ENCODE results near the gene WDFY4.
"Not testable (repeated sequence)": the region's sequence is repeated elsewhere in the genome, so short reads cannot be mapped to it uniquely, and the experiment has no call there.

Gene WDFY4, protein sequence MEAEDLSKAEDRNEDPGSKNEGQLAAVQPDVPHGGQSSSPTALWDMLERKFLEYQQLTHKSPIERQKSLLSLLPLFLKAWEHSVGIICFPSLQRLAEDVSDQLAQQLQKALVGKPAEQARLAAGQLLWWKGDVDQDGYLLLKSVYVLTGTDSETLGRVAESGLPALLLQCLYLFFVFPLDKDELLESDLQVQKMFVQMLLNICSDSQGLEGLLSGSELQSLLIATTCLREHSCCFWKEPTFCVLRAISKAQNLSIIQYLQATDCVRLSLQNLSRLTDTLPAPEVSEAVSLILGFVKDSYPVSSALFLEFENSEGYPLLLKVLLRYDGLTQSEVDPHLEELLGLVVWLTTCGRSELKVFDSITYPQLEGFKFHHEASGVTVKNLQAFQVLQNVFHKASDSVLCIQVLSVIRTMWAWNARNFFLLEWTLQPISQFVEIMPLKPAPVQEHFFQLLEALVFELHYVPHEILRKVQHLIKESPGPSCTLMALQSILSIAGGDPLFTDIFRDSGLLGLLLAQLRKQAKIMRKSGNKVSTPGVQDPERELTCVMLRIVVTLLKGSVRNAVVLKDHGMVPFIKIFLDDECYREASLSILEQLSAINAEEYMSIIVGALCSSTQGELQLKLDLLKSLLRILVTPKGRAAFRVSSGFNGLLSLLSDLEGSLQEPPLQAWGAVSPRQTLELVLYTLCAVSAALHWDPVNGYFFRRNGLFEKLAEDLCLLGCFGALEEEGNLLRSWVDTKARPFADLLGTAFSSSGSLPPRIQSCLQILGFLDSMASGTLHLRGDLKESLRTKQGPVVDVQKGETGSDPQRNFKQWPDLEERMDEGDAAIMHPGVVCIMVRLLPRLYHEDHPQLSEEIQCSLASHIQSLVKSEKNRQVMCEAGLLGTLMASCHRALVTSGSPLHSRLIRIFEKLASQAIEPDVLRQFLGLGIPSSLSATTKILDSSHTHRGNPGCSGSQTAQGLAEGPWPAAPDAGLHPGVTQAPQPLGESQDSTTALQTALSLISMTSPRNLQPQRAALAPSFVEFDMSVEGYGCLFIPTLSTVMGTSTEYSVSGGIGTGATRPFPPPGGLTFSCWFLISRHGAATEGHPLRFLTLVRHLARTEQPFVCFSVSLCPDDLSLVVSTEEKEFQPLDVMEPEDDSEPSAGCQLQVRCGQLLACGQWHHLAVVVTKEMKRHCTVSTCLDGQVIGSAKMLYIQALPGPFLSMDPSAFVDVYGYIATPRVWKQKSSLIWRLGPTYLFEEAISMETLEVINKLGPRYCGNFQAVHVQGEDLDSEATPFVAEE (N-terminal part only)

GRCh38 chr10:48684792-48685623, at the start of gene WDFY4:
Gene WDFY4, plus strand, starts transcription at chr10:48684873. Its CDS starts 24,860 bp downstream, at chr10:48709733.
- no peak for DNase-seq

GRCh38 chr10:48634984-48635557, 49.6 kb upstream of the WDFY4 start:
- DNase-seq, result no peak

DNA sequence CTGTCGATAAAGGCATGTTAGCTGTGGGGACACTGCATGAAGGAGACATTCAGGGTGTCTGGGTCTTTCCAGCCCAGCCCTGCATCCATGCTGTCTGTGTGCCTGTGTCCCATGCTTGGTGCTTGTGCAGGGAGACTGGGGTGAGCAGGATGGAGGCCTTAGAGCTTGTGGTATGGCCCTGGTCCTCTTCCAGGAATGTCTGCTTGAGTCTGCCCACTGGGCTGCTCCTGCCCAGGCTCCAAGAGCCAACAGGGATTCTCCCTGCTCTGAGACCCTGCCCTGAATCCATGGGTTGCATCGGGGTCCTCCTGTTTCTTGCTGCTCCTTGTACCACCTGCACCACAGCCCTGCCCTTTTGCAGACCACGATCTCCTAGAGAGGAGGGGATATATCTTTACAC, 48.4 kb upstream of the WDFY4 start:
- DNase-seq, result no peak

DNA sequence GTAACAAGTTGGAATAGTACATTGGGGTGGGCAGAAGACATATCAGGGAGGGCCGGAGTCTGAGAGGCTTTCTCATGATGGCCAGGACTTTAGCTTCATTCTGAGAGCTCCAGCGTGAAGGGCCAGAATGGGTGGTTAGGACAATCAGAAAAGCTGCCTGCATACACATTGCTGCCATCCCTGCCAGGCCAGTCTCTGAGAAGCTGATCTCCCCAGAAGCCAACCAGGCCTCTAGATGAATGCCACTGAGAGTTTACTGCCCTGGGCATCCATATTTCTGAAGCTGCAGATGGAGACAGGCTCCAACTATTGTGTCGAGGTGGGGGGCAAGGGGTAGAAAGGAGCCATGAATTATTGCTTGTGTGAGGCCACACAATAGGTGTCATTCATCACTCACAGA, 47.8 kb upstream of the WDFY4 start:
- no peak for DNase-seq

DNA sequence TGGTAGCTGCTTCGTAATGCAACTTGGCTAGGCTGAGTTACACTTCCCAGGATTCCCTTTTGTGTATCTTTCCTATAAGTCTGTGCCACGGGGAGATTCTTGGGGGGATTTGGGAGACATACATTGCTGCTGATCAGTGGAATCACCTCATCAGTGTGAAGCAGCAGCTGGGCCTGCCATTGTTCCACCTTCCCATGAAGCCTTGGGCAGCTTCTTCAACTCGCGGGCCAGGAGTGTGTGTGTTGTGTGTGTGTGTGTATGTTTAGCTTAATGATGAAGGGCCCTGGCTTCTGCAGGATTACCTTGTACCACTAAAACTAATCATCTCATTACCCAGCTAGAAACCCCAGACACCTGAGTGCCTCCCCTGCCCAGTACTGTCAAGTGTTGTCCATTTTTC, 46.5 kb upstream of the WDFY4 start:
- no peak for DNase-seq

DNA sequence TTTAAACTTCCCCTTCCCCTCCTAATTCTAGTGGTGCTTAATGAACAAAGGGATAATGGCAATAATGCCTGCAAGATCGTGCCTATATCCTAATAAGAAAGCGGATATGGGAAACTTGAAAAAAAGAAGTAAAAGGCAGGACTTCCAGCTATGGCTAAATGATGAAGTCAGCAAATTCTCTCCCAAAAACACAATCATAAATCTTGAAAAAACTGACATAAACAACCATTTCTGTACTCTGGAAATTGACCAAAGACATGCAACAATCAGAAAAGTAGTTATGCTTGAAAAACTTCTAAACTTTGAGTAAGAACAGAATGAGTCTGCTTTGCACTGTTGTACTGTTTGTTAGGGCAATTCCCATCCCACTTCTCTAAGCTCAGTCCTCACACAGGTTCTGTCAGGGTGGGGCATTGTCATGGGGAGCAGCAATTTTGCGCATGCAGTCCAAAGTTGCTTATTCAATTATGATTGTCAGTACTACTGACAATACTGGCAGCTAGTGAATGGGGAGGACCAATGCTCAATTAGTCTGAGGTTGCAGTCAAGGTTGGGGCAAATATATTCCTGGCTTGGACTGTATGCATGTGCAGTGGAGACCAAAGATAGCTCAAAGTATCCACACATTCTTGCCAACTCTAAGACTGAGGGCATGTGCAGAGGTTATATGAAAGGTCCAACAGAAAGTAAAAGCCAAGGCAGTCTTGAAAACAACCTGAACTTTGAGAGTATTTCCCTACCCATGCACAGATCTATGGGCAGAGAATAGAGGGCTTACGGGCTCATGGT, 45.7 kb upstream of the WDFY4 start:
- no peak for DNase-seq

DNA sequence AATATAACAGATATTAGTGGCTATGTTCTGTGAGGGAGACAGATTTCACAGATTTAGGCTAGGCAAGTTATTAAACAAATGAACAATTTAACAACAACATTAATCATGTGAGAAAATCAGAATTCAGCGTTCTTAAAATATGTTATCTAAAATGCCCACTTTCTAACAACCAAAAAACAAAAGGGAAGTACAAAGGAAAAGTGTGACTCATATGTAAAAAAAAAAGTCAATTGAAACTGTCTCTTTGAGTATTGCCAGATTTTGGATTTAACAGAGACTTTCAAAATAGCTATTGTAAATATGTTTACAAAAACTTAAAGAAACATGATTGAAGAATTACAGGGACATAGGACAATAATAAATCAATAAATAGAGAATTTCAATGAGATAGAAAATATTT, 45.0 kb upstream of the WDFY4 start:
- no peak for DNase-seq

DNA sequence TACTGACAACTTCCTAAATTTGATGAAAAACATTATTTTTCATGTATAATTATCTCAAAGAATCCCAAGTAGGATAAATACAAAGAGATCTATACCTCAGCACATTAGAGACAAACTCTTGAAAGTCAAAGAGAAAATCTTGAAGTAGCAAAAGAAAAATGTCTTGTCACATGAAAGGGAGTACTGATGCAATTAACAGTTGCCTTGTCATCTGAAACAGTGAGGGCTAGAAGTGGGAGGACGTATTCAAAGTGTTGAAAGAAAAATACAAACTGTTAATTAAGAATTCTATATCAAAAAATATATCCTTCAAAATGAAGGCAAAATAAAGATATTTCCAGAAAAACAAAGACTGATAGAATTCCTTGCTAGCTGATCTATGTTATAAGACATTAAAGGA, 44.3 kb upstream of the WDFY4 start:
- no peak for DNase-seq

DNA sequence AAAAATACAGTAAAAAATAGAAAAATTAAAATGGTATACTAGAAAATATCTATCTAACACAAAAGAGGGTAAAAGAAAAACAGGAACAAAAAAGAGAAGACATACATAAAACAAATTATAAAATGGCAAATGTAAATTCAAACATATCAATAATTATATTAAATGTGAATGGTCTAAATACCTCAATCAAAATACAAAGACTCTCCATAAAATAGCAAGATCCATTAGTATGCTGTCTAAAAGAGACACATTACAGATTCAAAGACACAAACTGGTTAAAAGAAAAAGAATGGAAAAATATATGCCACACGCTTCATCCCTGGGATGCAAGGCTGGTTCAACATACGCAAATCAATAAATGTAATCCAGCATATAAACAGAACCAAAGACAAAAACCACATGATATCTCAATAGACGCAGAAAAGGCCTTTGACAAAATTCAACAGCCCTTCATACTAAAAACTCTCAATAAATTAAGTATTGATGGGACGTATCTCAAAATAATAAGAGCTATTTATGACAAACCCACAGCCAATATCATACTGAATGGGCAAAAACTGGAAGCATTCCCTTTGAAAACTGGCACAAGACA, 43.5 kb upstream of the WDFY4 start:
- not testable (repeated sequence) for DNase-seq

DNA sequence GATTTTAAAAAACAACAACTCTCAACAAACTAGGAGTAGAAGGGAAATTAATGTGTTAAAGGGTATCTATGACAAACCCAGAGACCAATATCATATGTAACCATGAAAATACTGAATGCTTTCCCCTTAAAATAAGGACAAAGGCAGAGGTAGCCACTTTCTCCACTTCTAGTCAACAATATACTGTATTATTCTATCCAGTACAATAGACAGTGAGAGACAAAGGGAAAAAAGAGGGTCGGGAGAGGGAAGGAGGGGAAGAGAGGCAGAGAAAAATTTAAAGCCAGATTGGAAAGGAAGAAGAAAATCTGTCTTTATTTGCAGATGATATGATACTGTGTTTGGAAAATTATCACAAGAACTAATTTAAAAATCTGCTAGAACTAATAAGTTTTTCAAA, 39.1 kb upstream of the WDFY4 start:
- DNase-seq, result no peak

GRCh38 chr10:48647073-48647472, 37.6 kb upstream of the WDFY4 start:
- DNase-seq, result not testable (repeated sequence)

GRCh38 chr10:48648172-48648942, 36.3 kb upstream of the WDFY4 start:
- no peak for DNase-seq

- DNase-seq, result no peak
These were observed 35.2 kb upstream of the WDFY4 start for GRCh38 chr10:48649349-48649944.

DNA sequence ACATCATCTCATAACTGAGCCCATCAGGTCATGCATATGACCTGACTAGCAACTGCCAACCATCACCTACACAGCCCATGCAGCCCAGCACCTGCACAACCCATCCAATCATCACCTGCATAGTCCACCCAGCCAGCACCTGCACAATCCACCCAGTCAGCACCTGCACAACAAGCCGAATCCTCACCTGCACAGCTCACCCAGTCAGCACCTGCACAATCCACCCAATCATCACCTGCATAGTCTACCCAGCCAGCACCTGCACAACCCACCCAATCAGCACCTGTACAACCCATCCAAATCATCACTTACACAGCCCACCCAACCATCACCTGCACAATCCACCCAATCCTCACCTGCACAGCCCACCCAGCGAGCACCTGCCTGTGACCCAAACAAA, 33.4 kb upstream of the WDFY4 start:
- no peak for DNase-seq

- DNase-seq, result no peak
These were observed 32.8 kb upstream of the WDFY4 start for GRCh38 chr10:48651839-48652238.

GRCh38 chr10:48652344-48652743, 32.3 kb upstream of the WDFY4 start:
- no peak for DNase-seq

DNA sequence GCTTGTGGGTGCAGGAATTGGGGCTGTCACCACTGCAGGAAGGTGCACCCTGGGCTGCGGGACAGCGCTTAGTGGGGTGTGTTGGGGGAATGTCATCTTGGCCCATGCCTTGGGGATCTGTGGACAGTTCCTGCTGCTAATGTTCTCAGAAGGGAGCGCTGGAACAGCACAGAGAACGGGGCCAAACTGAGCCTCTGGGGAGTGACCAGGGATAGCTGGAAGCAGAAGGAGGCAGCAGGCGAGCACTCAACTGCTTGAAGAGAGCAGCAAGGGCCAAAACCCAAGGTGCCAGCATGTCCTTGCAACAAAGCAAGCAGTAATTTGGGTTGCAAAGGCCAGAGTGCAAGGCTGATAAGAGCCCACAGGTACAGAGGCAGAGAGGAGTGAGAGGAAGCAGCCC, 31.3 kb upstream of the WDFY4 start:
- DNase-seq, result no peak

DNA sequence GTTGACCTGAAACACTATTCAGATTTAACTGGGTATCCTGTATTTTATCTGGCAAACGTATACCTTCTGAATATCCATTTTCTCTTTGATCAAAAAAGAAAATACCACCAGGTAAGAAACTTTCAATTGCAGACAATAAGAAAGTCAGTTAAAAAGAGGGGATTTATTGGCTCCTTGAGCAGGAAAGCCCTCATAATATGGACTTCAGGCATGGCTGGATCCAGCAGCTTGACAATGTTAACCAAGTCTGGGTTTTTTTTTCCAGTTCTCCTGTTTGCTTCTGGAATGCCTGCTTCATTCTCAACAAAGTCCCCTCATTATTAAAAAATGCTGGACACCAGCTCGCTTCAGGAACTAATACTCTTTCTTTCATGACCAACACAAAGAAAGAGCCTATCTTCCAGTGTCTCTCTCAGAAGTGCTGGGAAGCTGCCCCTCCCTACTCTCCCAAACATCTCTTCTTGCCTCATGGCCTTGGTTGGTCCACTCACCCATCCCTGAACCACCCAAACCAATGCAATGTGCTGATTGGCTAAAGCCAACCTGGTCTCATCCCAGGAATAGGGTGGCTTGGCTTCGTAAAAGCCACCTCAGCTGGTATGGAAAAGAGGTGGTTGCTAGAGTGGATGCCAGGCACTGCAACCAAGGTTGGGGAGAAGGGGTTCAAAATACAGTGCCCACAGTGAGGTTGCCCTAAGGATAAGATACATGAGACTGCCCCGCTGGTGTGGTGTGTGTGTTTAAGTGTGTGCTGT, 30.6 kb upstream of the WDFY4 start:
- no peak for DNase-seq
